ENCODE results near the gene SCARB1.

The SCARB1 gene

DNA sequence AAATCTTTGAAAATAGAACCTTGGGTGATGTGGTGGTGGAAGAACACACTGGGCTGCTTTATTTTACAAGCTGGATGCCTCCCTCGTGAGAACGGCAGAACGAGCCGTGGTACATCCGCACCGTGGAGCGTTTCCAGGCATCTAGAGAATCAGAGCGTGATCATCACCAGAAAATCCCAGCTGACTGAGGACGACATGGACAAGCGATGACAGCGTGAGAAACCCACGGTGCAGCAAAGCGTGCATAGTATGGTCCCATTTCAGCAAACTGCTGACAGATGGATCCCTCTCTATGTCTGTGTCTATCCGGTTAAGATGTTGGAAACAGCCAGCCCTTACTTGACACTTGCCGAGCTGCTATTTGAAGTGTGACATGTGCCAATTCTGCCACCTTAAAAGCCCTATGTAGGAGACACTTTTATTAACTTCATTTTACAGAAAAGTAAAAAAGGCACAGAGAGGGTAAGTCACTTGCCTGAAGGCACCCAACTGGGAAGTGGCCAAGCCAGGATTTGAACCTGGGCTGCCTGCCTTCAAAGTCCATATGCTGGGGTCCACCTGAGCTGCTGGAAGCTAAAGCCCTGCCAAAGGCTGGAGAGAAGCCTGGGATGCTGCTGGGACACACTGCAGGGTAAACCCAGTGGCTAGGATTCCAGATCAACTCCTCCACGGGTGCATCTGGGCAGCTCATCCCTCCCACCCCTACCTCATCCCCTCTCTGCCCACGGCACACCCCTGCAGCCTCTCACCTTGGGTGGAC lies 14.9 kb downstream of the SCARB1 start:
- ATAC-seq: no peak
- TF ChIP-seq ZNF70 (CRISPR knock-in tag; IDR thresholded peaks at IDR 0.05) (no peak), RARB (CRISPR knock-in tag; IDR thresholded peaks at IDR 0.05) (no peak), BACH2 (CRISPR knock-in tag; IDR thresholded peaks at IDR 0.05; ENCODE audit: borderline replicate concordance) (no peak), ISL1 (CRISPR knock-in tag; IDR thresholded peaks at IDR 0.05) (no peak), SNAI2 (CRISPR knock-in tag; IDR thresholded peaks at IDR 0.05) (no peak), ZFP3 (CRISPR knock-in tag; IDR thresholded peaks at IDR 0.05) (no peak), TCF4 (CRISPR knock-in tag; IDR thresholded peaks at IDR 0.05; ENCODE audit: borderline replicate concordance) (no peak)
- TF ChIP-seq, protein P1, sequence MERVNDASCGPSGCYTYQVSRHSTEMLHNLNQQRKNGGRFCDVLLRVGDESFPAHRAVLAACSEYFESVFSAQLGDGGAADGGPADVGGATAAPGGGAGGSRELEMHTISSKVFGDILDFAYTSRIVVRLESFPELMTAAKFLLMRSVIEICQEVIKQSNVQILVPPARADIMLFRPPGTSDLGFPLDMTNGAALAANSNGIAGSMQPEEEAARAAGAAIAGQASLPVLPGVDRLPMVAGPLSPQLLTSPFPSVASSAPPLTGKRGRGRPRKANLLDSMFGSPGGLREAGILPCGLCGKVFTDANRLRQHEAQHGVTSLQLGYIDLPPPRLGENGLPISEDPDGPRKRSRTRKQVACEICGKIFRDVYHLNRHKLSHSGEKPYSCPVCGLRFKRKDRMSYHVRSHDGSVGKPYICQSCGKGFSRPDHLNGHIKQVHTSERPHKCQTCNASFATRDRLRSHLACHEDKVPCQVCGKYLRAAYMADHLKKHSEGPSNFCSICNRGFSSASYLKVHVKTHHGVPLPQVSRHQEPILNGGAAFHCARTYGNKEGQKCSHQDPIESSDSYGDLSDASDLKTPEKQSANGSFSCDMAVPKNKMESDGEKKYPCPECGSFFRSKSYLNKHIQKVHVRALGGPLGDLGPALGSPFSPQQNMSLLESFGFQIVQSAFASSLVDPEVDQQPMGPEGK (CRISPR knock-in tag; IDR thresholded peaks at IDR 0.05; ENCODE audit: borderline replicate concordance): no peak
- TF ChIP-seq, protein P2, sequence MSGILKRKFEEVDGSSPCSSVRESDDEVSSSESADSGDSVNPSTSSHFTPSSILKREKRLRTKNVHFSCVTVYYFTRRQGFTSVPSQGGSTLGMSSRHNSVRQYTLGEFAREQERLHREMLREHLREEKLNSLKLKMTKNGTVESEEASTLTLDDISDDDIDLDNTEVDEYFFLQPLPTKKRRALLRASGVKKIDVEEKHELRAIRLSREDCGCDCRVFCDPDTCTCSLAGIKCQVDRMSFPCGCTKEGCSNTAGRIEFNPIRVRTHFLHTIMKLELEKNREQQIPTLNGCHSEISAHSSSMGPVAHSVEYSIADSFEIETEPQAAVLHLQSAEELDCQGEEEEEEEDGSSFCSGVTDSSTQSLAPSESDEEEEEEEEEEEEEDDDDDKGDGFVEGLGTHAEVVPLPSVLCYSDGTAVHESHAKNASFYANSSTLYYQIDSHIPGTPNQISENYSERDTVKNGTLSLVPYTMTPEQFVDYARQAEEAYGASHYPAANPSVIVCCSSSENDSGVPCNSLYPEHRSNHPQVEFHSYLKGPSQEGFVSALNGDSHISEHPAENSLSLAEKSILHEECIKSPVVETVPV (CRISPR knock-in tag; IDR thresholded peaks at IDR 0.05): no peak
- TF ChIP-seq, protein P3, sequence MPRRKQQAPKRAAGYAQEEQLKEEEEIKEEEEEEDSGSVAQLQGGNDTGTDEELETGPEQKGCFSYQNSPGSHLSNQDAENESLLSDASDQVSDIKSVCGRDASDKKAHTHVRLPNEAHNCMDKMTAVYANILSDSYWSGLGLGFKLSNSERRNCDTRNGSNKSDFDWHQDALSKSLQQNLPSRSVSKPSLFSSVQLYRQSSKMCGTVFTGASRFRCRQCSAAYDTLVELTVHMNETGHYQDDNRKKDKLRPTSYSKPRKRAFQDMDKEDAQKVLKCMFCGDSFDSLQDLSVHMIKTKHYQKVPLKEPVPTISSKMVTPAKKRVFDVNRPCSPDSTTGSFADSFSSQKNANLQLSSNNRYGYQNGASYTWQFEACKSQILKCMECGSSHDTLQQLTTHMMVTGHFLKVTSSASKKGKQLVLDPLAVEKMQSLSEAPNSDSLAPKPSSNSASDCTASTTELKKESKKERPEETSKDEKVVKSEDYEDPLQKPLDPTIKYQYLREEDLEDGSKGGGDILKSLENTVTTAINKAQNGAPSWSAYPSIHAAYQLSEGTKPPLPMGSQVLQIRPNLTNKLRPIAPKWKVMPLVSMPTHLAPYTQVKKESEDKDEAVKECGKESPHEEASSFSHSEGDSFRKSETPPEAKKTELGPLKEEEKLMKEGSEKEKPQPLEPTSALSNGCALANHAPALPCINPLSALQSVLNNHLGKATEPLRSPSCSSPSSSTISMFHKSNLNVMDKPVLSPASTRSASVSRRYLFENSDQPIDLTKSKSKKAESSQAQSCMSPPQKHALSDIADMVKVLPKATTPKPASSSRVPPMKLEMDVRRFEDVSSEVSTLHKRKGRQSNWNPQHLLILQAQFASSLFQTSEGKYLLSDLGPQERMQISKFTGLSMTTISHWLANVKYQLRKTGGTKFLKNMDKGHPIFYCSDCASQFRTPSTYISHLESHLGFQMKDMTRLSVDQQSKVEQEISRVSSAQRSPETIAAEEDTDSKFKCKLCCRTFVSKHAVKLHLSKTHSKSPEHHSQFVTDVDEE (CRISPR knock-in tag; IDR thresholded peaks at IDR 0.05): no peak
- TF ChIP-seq, protein P4, sequence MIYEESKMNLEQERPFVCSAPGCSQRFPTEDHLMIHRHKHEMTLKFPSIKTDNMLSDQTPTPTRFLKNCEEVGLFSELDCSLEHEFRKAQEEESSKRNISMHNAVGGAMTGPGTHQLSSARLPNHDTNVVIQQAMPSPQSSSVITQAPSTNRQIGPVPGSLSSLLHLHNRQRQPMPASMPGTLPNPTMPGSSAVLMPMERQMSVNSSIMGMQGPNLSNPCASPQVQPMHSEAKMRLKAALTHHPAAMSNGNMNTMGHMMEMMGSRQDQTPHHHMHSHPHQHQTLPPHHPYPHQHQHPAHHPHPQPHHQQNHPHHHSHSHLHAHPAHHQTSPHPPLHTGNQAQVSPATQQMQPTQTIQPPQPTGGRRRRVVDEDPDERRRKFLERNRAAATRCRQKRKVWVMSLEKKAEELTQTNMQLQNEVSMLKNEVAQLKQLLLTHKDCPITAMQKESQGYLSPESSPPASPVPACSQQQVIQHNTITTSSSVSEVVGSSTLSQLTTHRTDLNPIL (CRISPR knock-in tag; IDR thresholded peaks at IDR 0.05; ENCODE audit: low read depth): no peak
- TF ChIP-seq, protein P5, sequence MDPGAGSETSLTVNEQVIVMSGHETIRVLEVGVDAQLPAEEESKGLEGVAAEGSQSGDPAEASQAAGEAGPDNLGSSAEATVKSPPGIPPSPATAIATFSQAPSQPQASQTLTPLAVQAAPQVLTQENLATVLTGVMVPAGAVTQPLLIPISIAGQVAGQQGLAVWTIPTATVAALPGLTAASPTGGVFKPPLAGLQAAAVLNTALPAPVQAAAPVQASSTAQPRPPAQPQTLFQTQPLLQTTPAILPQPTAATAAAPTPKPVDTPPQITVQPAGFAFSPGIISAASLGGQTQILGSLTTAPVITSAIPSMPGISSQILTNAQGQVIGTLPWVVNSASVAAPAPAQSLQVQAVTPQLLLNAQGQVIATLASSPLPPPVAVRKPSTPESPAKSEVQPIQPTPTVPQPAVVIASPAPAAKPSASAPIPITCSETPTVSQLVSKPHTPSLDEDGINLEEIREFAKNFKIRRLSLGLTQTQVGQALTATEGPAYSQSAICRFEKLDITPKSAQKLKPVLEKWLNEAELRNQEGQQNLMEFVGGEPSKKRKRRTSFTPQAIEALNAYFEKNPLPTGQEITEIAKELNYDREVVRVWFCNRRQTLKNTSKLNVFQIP (CRISPR knock-in tag; IDR thresholded peaks at IDR 0.05; ENCODE audit: borderline replicate concordance, low read depth): no peak

DNA sequence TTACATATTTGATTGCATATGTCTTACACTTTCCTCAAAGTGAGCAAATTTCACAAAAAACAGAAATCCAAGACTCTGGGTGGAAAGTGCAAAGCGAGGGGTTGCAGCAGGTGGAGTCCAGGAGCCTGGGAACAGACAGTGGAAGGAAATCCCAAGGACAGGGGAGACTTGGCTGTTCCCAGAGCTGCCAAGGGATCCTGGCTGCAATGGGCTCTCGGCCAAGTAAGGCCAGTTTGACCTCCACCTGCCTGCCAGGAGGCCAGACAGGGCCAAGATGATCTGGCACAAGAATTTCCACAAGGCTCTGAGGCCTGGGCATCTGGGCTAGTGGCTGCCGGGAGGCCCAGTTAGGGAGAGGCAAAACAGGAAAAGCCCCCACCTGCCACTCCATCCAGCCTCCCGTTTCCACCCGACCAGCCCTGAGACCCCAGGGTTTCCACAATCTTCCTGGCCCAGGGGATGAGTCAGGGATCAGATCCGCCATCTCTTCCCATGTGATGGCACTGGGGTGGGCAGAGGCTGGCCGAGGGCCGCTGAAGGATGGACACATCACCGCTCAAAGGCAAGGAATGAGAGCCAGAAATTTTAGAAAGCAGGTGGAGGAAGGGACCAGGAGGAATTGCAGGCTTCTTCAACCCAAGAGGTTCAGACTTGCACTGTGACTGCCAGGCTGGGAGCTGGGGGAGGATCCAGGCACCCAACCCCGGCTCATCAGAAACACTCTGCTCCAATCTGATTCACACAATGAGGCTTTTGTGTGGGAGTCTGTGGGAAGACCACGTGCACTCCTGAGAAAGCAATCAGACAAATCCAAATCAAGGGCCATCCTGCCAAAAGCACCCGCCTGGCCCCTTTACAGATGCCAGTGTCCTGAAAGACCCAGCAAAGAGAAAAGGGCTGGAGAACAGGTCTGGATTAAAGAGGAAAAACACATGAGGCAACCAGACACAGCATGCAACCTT lies 16.3 kb downstream of the SCARB1 start:
- TF ChIP-seq ISL1 (CRISPR knock-in tag; IDR thresholded peaks at IDR 0.05): no peak
- TF ChIP-seq TCF4 (CRISPR knock-in tag; IDR thresholded peaks at IDR 0.05; ENCODE audit: borderline replicate concordance): no peak
- TF ChIP-seq ZNF70 (CRISPR knock-in tag; IDR thresholded peaks at IDR 0.05): no peak
- TF ChIP-seq OSR1 (CRISPR knock-in tag; IDR thresholded peaks at IDR 0.05): no peak
- ATAC-seq: peak; percentile 40

DNA sequence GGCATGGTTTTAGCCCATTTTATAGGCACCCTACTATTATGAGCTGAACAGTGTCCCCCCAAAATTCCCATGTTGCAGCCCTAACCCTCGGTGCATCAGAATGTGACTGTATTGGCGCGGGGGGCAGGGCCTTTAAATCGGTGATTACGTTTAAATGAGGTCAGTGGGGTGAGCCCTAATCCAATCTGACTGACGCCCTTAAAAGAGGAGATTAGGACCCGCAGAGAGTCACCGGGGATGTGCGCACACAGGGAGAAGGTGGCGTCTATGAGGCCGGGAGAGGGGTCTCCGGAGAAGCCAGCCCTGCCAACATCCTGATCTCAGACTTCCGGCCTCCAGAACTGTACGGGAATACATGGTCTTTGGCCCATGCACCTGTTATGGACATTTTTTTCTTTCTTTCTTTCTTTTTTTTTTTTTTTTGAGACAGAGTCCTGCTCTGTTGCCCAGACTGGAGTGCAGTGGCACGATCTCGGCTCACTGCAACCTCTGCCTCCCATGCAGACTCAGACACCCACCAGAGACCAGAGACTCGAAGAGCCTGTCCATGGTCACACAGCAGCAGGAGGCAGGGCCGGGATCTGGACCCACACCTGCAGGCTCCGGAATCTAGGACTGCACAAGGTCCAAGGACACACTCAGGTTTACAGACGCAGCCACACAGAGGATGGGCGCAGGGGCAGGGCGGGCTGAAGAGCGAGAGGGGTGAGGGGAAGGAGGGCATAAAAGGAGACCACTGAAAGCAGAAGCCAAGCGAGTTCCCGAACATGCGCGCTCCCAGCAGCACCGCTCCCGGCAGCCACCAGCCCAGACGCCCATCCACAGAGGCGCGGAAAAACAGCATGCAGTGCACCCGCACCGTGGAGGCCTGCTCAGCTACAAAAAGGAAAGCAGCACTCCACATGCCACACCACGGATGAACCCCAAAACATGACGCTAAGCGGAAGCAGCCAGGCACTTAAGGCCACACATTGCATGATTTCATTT lies 19.0 kb downstream of the SCARB1 start:
- no peak for ATAC-seq
- TF ChIP-seq, protein P2 (CRISPR knock-in tag; IDR thresholded peaks at IDR 0.05): no peak
- TF ChIP-seq, protein P3 (CRISPR knock-in tag; IDR thresholded peaks at IDR 0.05): no peak
- TF ChIP-seq TOX (CRISPR knock-in tag; IDR thresholded peaks at IDR 0.05; ENCODE audit: borderline replicate concordance): no peak
- no peak for TF ChIP-seq GLIS3 (CRISPR knock-in tag; IDR thresholded peaks at IDR 0.05)
- TF ChIP-seq ZFP3 (CRISPR knock-in tag; IDR thresholded peaks at IDR 0.05): no peak
- TF ChIP-seq BACH2 (CRISPR knock-in tag; IDR thresholded peaks at IDR 0.05; ENCODE audit: borderline replicate concordance): no peak
- no peak for TF ChIP-seq ZC3H10 (CRISPR knock-in tag; IDR thresholded peaks at IDR 0.05)
- no peak for TF ChIP-seq CSDC2 (CRISPR knock-in tag; IDR thresholded peaks at IDR 0.05)
